Measurements from ENCODE around the gene NAP1L4.

NAP1L4 gene

DNA sequence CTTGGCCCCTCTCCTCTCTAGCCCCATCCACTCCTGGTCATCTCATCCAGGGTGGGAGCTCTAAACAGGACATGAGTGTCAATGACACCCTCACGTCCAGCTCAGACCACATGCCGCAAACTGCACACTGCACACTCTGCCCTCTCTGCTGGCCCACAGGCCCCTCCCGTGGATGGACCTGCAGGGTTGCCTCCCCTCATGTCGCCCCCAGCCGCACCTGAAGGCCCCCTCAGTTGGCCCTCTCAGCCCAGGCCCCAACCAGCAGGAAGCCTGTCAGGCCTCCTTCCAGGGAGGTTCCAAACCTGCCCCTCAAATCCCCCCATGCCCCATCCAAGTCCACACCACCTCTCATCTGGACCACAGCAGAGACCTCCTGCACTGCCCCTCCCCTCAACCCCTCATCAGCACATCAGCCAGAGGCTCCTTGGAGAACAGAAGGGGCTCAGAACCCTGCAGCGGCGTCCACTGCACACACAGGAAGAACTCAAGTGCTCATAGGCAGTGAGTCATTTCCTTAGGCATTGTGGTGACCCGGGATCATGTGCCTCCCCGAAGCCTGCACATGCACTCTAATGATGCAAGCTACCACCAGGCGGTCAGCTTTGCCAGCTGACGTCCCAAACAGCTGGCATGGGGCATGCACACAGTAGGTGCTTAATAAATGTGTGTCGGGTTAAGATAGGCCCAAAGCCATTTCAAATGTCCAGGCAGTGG, 93.6 kb downstream of the NAP1L4 start:
- Mint-ChIP-seq H3K9me3 (no peaks in the 10 kb centered on the region), H3K27me3 (no peaks in the 10 kb centered on the region), H3K27ac (peak overlapping the region; percentile 53), H3K36me3 (no peaks in the 10 kb centered on the region), H3K4me3 (no peak overlapping the region), H3K4me1 (peaks cover 30% of the 10 kb centered on the region)
- ATAC-seq = peak; percentile 25

DNA sequence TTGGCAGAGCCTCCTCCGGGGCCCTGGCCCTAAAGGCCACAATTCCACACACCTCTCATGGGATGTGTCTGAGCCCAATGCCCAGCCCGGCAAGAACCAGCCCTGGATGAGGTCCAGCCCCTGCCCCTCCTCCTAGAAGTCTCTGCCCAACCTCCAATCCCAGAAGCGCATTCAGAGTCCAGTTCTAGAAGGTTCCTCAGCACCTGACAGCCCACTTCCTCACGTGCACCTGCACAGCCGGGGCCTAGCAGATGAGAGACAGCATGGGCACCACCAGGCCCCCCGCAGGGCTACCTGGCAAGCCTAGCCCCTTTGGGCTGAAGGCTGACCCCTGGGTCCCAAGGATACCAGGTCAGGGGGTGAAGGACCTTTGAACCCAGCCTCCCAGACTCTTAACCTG, 95.1 kb downstream of the NAP1L4 start:
- no peak overlapping the region for H3K27ac Mint-ChIP-seq
- H3K36me3 Mint-ChIP-seq = no peaks in the 10 kb centered on the region
- peaks cover 36% of the 10 kb centered on the region for H3K4me1 Mint-ChIP-seq
- no peak for ATAC-seq
- no peaks in the 10 kb centered on the region for H3K9me3 Mint-ChIP-seq
- no peak overlapping the region for H3K4me3 Mint-ChIP-seq
- H3K27me3 Mint-ChIP-seq = no peaks in the 10 kb centered on the region

DNA sequence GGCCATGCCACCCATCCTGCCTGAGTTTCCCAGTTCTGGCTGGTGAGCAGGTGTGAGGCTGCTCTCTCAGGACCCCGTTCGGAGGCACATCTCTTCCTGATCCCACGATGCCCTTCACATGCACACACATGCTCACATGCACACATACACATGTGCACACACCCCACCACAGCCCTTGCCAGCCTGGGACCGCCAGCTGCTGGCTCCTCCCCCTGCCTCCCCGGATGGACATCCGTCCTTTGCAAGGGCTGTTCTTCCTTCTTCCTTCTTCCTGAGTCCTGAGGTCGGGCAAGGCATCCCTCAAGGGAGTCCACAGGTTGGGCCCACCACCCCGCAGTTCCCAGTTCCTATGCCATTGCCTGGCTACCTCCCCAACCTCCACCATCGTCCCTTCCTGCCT, 96.1 kb downstream of the NAP1L4 start:
- no peak for ATAC-seq
- no peaks in the 10 kb centered on the region for H3K36me3 Mint-ChIP-seq
- no peak overlapping the region for H3K27ac Mint-ChIP-seq
- no peak overlapping the region for H3K4me3 Mint-ChIP-seq
- H3K27me3 Mint-ChIP-seq = no peaks in the 10 kb centered on the region
- H3K4me1 Mint-ChIP-seq = peaks cover 37% of the 10 kb centered on the region
- no peaks in the 10 kb centered on the region for H3K9me3 Mint-ChIP-seq

All from stimulated activated memory B cell treated with anti-CD40 and anti-IgM and Interleukin-4, amounts not matched to agents 10 μg/mL and 1 μg/mL and 100 μg/mL, for 72 hours (primary cell).